ENCODE results near the gene SOX6. TPM values are rescaled to one million over a fixed set of nuclear protein-coding genes. Genes with fewer than 3 reads are reported as not detected.
"Not testable (repeated sequence)": the region's sequence is repeated elsewhere in the genome, so short reads cannot be mapped to it uniquely, and the experiment has no call there.

SOX6 gene
- total RNA-seq, 2 experiments from 2014 or later: 0.20 TPM; not detected in 1

DNA sequence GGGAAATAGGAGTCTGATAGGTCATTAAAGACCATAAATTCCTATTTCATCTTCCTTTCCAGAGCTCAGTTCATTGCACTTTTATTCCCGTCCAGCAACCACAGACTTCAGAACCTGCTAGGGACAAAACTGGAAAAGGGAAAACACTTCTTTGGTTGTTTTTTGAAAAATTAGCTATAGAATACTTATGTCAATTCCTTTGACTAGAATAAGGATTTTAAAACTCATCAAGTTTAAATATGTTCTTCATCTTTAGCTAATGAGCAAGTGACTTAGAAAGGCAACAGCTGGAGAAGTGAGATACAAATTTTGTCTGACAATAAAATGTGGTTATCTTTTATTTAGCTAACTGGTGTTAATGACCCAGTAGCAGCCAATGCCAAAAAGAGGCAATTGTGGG is 206.9 kb downstream of the SOX6 start:
- no peaks in the 10 kb centered on the region for H3K4me1 ChIP-seq (ENCODE audit: insufficient read depth, low read length)
- H3K4me3 ChIP-seq (ENCODE audit: low read length): no peak overlapping the region
- no peaks in the 10 kb centered on the region for H3K36me3 ChIP-seq (ENCODE audit: insufficient read depth, low read length)
- intact Hi-C loops (cut with DNase I, micrococcal nuclease): no loop called here
- no peak for TF ChIP-seq CTCF (IDR thresholded peaks at IDR 0.05)
- Mint-ChIP-seq H3K4me3 (no peak overlapping the region), H3K9me3 (peaks cover 8% of the 10 kb centered on the region), H3K36me3 (ENCODE audit: low read depth) (no peaks in the 10 kb centered on the region), H3K27ac (no peak overlapping the region), H3K27me3 (no peaks in the 10 kb centered on the region), H3K4me1 (ENCODE audit: low read depth) (no peaks in the 10 kb centered on the region)
- H3K27me3 ChIP-seq (ENCODE audit: control insufficient read depth in 1 of 2, insufficient read depth in 2 of 2, low read length in 2 of 2): no peaks in the 10 kb centered on the region
- ATAC-seq (ENCODE audit: poor library complexity) (no peak), DNase-seq (no peak)
- CTCF ChIA-PET: no interaction called here
- no peak overlapping the region for H3K27ac ChIP-seq (ENCODE audit: low read depth in 1 of 2, low read length in 2 of 2)
- H3K9me3 ChIP-seq (ENCODE audit: control insufficient read depth in 1 of 2, insufficient read depth in 1 of 2, low read length in 2 of 2): no peaks in the 10 kb centered on the region
- POLR2A ChIA-PET: no interaction called here

GRCh38 chr11:16148301-16148931 is 207.9 kb downstream of the SOX6 start:
- Histone ChIP-seq H3K4me1 (ENCODE audit: insufficient read depth, low read length) (no peaks in the 10 kb centered on the region), H3K9me3 (ENCODE audit: control insufficient read depth in 1 of 2, insufficient read depth in 1 of 2, low read length in 2 of 2) (no peaks in the 10 kb centered on the region), H3K4me3 (ENCODE audit: low read length) (no peak overlapping the region), H3K27ac (ENCODE audit: low read depth in 1 of 2, low read length in 2 of 2) (no peak overlapping the region), H3K36me3 (ENCODE audit: insufficient read depth, low read length) (no peaks in the 10 kb centered on the region), H3K27me3 (ENCODE audit: control insufficient read depth in 1 of 2, insufficient read depth in 2 of 2, low read length in 2 of 2) (no peaks in the 10 kb centered on the region)
- no peak for TF ChIP-seq CTCF (IDR thresholded peaks at IDR 0.05)
- no peak overlapping the region for H3K27ac Mint-ChIP-seq
- intact Hi-C loops (cut with DNase I, micrococcal nuclease): no loop called here
- no peaks in the 10 kb centered on the region for H3K27me3 Mint-ChIP-seq
- no peak overlapping the region for H3K4me3 Mint-ChIP-seq
- ChIA-PET POLR2A (no interaction called here), CTCF (no interaction called here)
- H3K9me3 Mint-ChIP-seq: peaks cover 8% of the 10 kb centered on the region
- ATAC-seq (ENCODE audit: poor library complexity) (no peak), DNase-seq (no peak)
- H3K36me3 Mint-ChIP-seq (ENCODE audit: low read depth): no peaks in the 10 kb centered on the region
- no peaks in the 10 kb centered on the region for H3K4me1 Mint-ChIP-seq (ENCODE audit: low read depth)

GRCh38 chr11:16146980-16147379 is 209.4 kb downstream of the SOX6 start:
- H3K4me1 Mint-ChIP-seq (ENCODE audit: low read depth); H3K36me3 Mint-ChIP-seq (ENCODE audit: low read depth); H3K27me3 ChIP-seq (ENCODE audit: control insufficient read depth in 1 of 2, insufficient read depth in 2 of 2, low read length in 2 of 2); POLR2A ChIA-PET; H3K4me1 ChIP-seq (ENCODE audit: insufficient read depth, low read length); H3K9me3 ChIP-seq (ENCODE audit: control insufficient read depth in 1 of 2, insufficient read depth in 1 of 2, low read length in 2 of 2); intact Hi-C loops (cut with DNase I, micrococcal nuclease); H3K27ac Mint-ChIP-seq; CTCF ChIA-PET; H3K4me3 ChIP-seq (ENCODE audit: low read length); DNase-seq; H3K27me3 Mint-ChIP-seq; H3K4me3 Mint-ChIP-seq; H3K36me3 ChIP-seq (ENCODE audit: insufficient read depth, low read length); ATAC-seq (ENCODE audit: poor library complexity); H3K9me3 Mint-ChIP-seq; H3K27ac ChIP-seq (ENCODE audit: low read depth in 1 of 2, low read length in 2 of 2): not testable (repeated sequence)

DNA sequence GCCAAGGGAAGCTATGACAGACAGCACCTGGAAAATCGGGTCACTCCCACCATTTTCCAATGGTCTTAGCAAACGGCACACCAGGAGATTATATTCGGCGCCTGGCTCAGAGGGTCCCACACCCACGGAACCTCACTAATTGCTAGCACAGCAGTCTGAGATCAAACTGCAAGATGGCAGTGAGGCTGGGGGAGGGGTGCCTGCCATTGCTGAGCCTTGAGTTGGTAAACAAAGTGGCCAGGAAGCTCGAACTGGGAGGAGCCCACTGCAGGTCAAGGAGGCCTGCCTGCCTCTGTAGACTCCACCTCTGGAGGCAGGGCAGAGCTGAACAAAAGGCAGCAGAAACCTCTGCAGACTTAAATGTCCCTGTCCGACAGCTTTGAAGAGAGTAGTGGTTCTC is 214.7 kb downstream of the SOX6 start:
- H3K4me3 Mint-ChIP-seq; POLR2A ChIA-PET; H3K4me3 ChIP-seq (ENCODE audit: low read length); H3K27ac Mint-ChIP-seq; intact Hi-C loops (cut with DNase I, micrococcal nuclease); H3K27me3 Mint-ChIP-seq; H3K4me1 Mint-ChIP-seq (ENCODE audit: low read depth); H3K27ac ChIP-seq (ENCODE audit: low read depth in 1 of 2, low read length in 2 of 2); H3K4me1 ChIP-seq (ENCODE audit: insufficient read depth, low read length); H3K27me3 ChIP-seq (ENCODE audit: control insufficient read depth in 1 of 2, insufficient read depth in 2 of 2, low read length in 2 of 2); ATAC-seq (ENCODE audit: poor library complexity); H3K9me3 Mint-ChIP-seq; CTCF ChIA-PET; H3K9me3 ChIP-seq (ENCODE audit: control insufficient read depth in 1 of 2, insufficient read depth in 1 of 2, low read length in 2 of 2); H3K36me3 ChIP-seq (ENCODE audit: insufficient read depth, low read length); H3K36me3 Mint-ChIP-seq (ENCODE audit: low read depth): not testable (repeated sequence)
- DNase-seq: peak in 1 of 14 experiments; percentile 2

- H3K4me1 ChIP-seq (ENCODE audit: insufficient read depth, low read length); POLR2A ChIA-PET; H3K36me3 ChIP-seq (ENCODE audit: insufficient read depth, low read length); H3K27me3 ChIP-seq (ENCODE audit: control insufficient read depth in 1 of 2, insufficient read depth in 2 of 2, low read length in 2 of 2); ATAC-seq (ENCODE audit: poor library complexity); H3K9me3 ChIP-seq (ENCODE audit: control insufficient read depth in 1 of 2, insufficient read depth in 1 of 2, low read length in 2 of 2); H3K27me3 Mint-ChIP-seq; CTCF ChIA-PET; intact Hi-C loops (cut with DNase I, micrococcal nuclease); H3K36me3 Mint-ChIP-seq (ENCODE audit: low read depth); H3K4me3 ChIP-seq (ENCODE audit: low read length); H3K27ac ChIP-seq (ENCODE audit: low read depth in 1 of 2, low read length in 2 of 2); H3K4me1 Mint-ChIP-seq (ENCODE audit: low read depth); H3K9me3 Mint-ChIP-seq; H3K27ac Mint-ChIP-seq; H3K4me3 Mint-ChIP-seq; DNase-seq: not testable (repeated sequence)
Observed at GRCh38 chr11:16141162-16141561, 215.2 kb downstream of the SOX6 start.
